Endothelial cell of umbilical vein (primary cell): ENCODE results near the gene EFNA2. TPM values are rescaled to one million over a fixed set of nuclear protein-coding genes. Genes with fewer than 3 reads are reported as not detected.

Experiments
- BruUV-seq: library from RNA; stranded (reverse); fragments of 400-500 nt; replicated peaks from 2 replicates; lab custom pipeline; 2021; lab: Mats Ljungman, UMichigan
- CTCF ChIA-PET: fragments of 300-600, 350-600 bp; sonication (Branson Sonifier 250); formaldehyde crosslinking; loops from one replicate; lab custom pipeline; 2021; ENCODE audit warnings: antibody characterized with exemption, inconsistent platforms; lab: Charles Lee
- POLR2A ChIA-PET: fragments of 300-600, 350-600 bp; sonication (Branson Sonifier 250); formaldehyde crosslinking; loops from one replicate; lab custom pipeline; 2021; ENCODE audit warnings: antibody characterized with exemption, inconsistent platforms; lab: Charles Lee
- DNase-seq: peaks from one replicate; pipeline ENCODE4 v3.0.0-alpha.2; 2011; ENCODE audit warnings: low read depth, low spot score
- FAIRE-seq: peaks from 2 replicates; lab custom pipeline; 2011; peaks lifted over from hg19 to GRCh38; lab: Jason Lieb, UNC
- H2AFZ ChIP-seq: 2 replicates; pipeline ENCODE4 v1.6.0; 2012; ENCODE audit warnings: low read depth, low read length, control low read depth, inconsistent platforms
- H3K27ac ChIP-seq: 2 replicates; pipeline ENCODE4 v1.5.1; 2011; ENCODE audit warnings: low read depth, mild to moderate bottlenecking, control low read depth, low read length, moderate library complexity; ENCODE audit not compliant: insufficient read depth
- H3K27me3 ChIP-seq, 2 experiments: 2 replicates each; pipeline versions ENCODE4 v1.6.0 to v1.6.1; 2011; ENCODE audit warnings: low read length in 2 of 2, mixed read lengths in 1 of 2; ENCODE audit not compliant: control insufficient read depth in 2 of 2, insufficient read depth in 2 of 2
- H3K36me3 ChIP-seq, 2 experiments: 2 replicates in 1 of 2; 3 replicates in 1 of 2; pipeline ENCODE4 v1.5.1; 2011; ENCODE audit warnings: low read length in 2 of 2, mild to moderate bottlenecking in 1 of 2, moderate library complexity in 1 of 2; ENCODE audit not compliant: control insufficient read depth in 2 of 2, insufficient read depth in 2 of 2; ENCODE audit errors: extremely low read depth in 1 of 2
- H3K4me1 ChIP-seq: 3 replicates; pipeline ENCODE4 v1.5.1; 2011; ENCODE audit warnings: mild to moderate bottlenecking, low read length; ENCODE audit not compliant: control insufficient read depth, insufficient read depth; ENCODE audit errors: extremely low read depth
- H3K4me2 ChIP-seq: 2 replicates; pipeline ENCODE4 v1.6.1; 2011; ENCODE audit warnings: low read length, control low read depth, mixed read lengths; ENCODE audit not compliant: insufficient read depth
- H3K4me3 ChIP-seq, 3 experiments: fragments of 200-600 bp in 1 of 3; sonication (generic), shearing (Covaris generic) in 1 of 3; replicated peaks in 1 of 3; 2 replicates each; pipeline ENCODE4 v1.5.1; 2011 to 2016; ENCODE audit warnings: control low read depth in 3 of 3, low read length in 3 of 3, mild to moderate bottlenecking in 2 of 3, inconsistent platforms in 1 of 3, low read depth in 1 of 3, moderate library complexity in 1 of 3; ENCODE audit not compliant: insufficient read depth in 1 of 3
- H3K79me2 ChIP-seq: 2 replicates; pipeline ENCODE4 v1.6.0; 2012; ENCODE audit warnings: low read length, inconsistent platforms; ENCODE audit not compliant: control insufficient read depth, insufficient read depth
- H3K9ac ChIP-seq: replicated peaks from 2 replicates; pipeline ENCODE3; 2011; ENCODE audit warnings: low read length, control low read depth; ENCODE audit not compliant: insufficient read depth; ENCODE audit errors: extremely low read depth
- H3K9me1 ChIP-seq: replicated peaks from 3 replicates; pipeline ENCODE4 v1.6.0; 2011; ENCODE audit warnings: mild to moderate bottlenecking, low read length; ENCODE audit not compliant: control insufficient read depth, insufficient read depth; ENCODE audit errors: extremely low read depth
- H3K9me3 ChIP-seq: replicated peaks from 2 replicates; pipeline ENCODE4 v1.5.1; 2012; ENCODE audit warnings: low read length, inconsistent platforms; ENCODE audit not compliant: control insufficient read depth, insufficient read depth
- H4K20me1 ChIP-seq: replicated peaks from 2 replicates; pipeline ENCODE3; 2011; ENCODE audit warnings: mild to moderate bottlenecking, low read length; ENCODE audit not compliant: control insufficient read depth, insufficient read depth; ENCODE audit errors: extremely low read depth
- CTCF ChIP-seq, 2 donors: IDR thresholded peaks; 1 replicate in 1 of 2; 2 replicates in 1 of 2; pipeline ENCODE4 v1.5.1; 2011; ENCODE audit warnings: low read length in 2 of 2, mild to moderate bottlenecking in 2 of 2, moderate library complexity in 2 of 2, control low read depth in 1 of 2, inconsistent platforms in 1 of 2, low read depth in 1 of 2; ENCODE audit not compliant: insufficient read depth in 1 of 2; ENCODE audit errors: extremely low read depth in 1 of 2
- JUN ChIP-seq: IDR thresholded peaks from 2 replicates; pipeline ENCODE4 v1.6.1; 2011; ENCODE audit warnings: borderline replicate concordance, low read depth; ENCODE audit not compliant: insufficient read length, insufficient read depth
- MAX ChIP-seq: IDR thresholded peaks from 2 replicates; pipeline ENCODE4 v1.6.1; 2011; ENCODE audit not compliant: insufficient read depth, insufficient read length
- MYC ChIP-seq: IDR thresholded peaks from one replicate; pipeline ENCODE4 v1.6.1; 2011; ENCODE audit warnings: mild to moderate bottlenecking, low read depth, low read length
- POLR2A ChIP-seq: IDR thresholded peaks from 2 replicates; pipeline ENCODE4 v1.6.1; 2012; ENCODE audit warnings: low read depth, mild to moderate bottlenecking, control low read depth, low read length
- POLR2AphosphoS5 ChIP-seq: IDR thresholded peaks from 2 replicates; pipeline ENCODE4 v1.6.1; 2012; ENCODE audit warnings: low read depth, mild to moderate bottlenecking, control low read depth, low read length, moderate library complexity; ENCODE audit not compliant: insufficient read depth
- dilution Hi-C: fragments of 300-500 bp; cut with MboI; formaldehyde crosslinking; loops from one replicate; pipeline ENCODE4 v1.15.0; 2019; ENCODE audit warnings: low sequenced_read_pairs; ENCODE audit not compliant: extremely low pct_ligation_motif_present
- intact Hi-C: fragments of 100-400 bp; cut with micrococcal nuclease; formaldehyde crosslinking; loops from one replicate; pipeline ENCODE4 v1.10.0; 2022
- polyA plus RNA-seq, 4 experiments: library from polyadenylated mRNA; depleted of rRNA in 3 of 4; stranded (reverse) in 3 of 4; unstranded in 1 of 4; fragments of >200 nt; gene quantifications; 2 replicates each; pipeline versions ENCODE4 v1.2.1 to v1.2.3, GENCODE V29; 2011 to 2012; ENCODE audit warnings: missing spikeins in 1 of 4
- total RNA-seq: library from RNA; stranded (reverse); gene quantifications from 2 replicates; pipeline ENCODE4 v1.2.3, GENCODE V29; 2021

EFNA2 gene
- total and polyA plus RNA-seq, 2 donors (not counting 3 experiments of a cell fraction or from before 2014, with no cell fraction given) = 0.52 to 1.1 TPM

- intact Hi-C loops = loop anchor here (1.0 to 5.0 kb wide), 6 partner anchors 74 to 232 kb away; partner anchors contain the start of genes ADAMTSL5, DAZAP1, NDUFS7 and RPS15
- H3K27ac ChIP-seq = no peak overlapping the region
- dilution Hi-C loops = no loop called here
- CTCF ChIA-PET = interaction anchor here (0.6 to 1.9 kb wide), 21 partner anchors 10 to 266 kb away, joined by 3 to 14 read pairs (median 4); partner anchors contain the start of gene CIRBP
- H3K9me1 ChIP-seq = no peaks in the 10 kb centered on the region
- DNase-seq = peak; percentile 84
- FAIRE-seq = peak; percentile 92
- no peak overlapping the region for H3K9ac ChIP-seq
- no peak overlapping the region for H3K4me2 ChIP-seq
- H3K27me3 ChIP-seq = peaks cover under 1 to 7% of the 10 kb centered on the region in 2 experiments
- peaks cover 10% of the 10 kb centered on the region for H3K4me1 ChIP-seq
- TF ChIP-seq CTCF (IDR thresholded peaks at IDR 0.05; ENCODE audit: extremely low read depth in 1 of 2, insufficient read depth in 1 of 2, low read depth in 1 of 2, low read length in 2 of 2) (peak; percentile 95 to 99), POLR2A (no peak), MYC (no peak), POLR2AphosphoS5 (no peak), JUN (no peak), MAX (no peak)
- no peak overlapping the region for H2AFZ ChIP-seq
- H3K9me3 ChIP-seq = no peaks in the 10 kb centered on the region
- POLR2A ChIA-PET = interaction anchor here (1.5 kb wide), 1 partner anchor 11 kb away, joined by 8 read pairs; the partner anchor contains the start of gene CIRBP
- H3K79me2 ChIP-seq = peaks cover 3% of the 10 kb centered on the region
- H3K36me3 ChIP-seq = peaks cover under 1 to 5% of the 10 kb centered on the region in 2 experiments
- H3K4me3 ChIP-seq = no peak overlapping the region
- BruUV-seq = no TSS peak
- no peaks in the 10 kb centered on the region for H4K20me1 ChIP-seq
Measured at GRCh38 chr19:1279782-1280341, 5.8 kb upstream of the EFNA2 start.
